MM.1S (cell line): ENCODE measurements around the gene ABCA13.

ENCODE experiments used
- DNase-seq: peaks from one replicate; pipeline ENCODE4 v3.0.0-alpha.2; 2015
- H2AFZ ChIP-seq: fragments of 300-600 bp; sonication (generic); 2 replicates; pipeline ENCODE4 v1.6.0; 2016; ENCODE audit warnings: antibody characterized with exemption, low read length
- H3F3A ChIP-seq: fragments of 300-600 bp; sonication (generic); 2 replicates; pipeline ENCODE4 v1.6.1; 2016; ENCODE audit warnings: mild to moderate bottlenecking, antibody characterized with exemption, low read length, moderate library complexity, mixed read lengths; ENCODE audit not compliant: insufficient read depth
- H3K27ac ChIP-seq: fragments of 300-600 bp; sonication (generic); 2 replicates; pipeline ENCODE4 v1.5.1; 2016; ENCODE audit warnings: mild to moderate bottlenecking, low read length
- H3K27me3 ChIP-seq: fragments of 300-600 bp; sonication (generic); replicated peaks from 2 replicates; pipeline ENCODE4 v1.6.0; 2016; ENCODE audit warnings: low read length; ENCODE audit not compliant: insufficient read depth
- H3K36me3 ChIP-seq: fragments of 300-600 bp; sonication (generic); replicated peaks from 2 replicates; pipeline ENCODE4 v1.6.1; 2016; ENCODE audit warnings: mild to moderate bottlenecking, low read length, mixed read lengths; ENCODE audit not compliant: insufficient read depth
- H3K4me1 ChIP-seq: fragments of 300-600 bp; sonication (generic); 2 replicates; pipeline ENCODE4 v1.6.1; 2016; ENCODE audit warnings: low read length, mixed read lengths
- H3K4me2 ChIP-seq: fragments of 300-600 bp; sonication (generic); 2 replicates; pipeline ENCODE4 v1.6.0; 2016; ENCODE audit warnings: low read depth, low read length
- H3K4me3 ChIP-seq: fragments of 300-600 bp; sonication (generic); 2 replicates; pipeline ENCODE4 v1.5.1; 2016; ENCODE audit warnings: low read length, mixed read lengths
- H3K79me2 ChIP-seq: fragments of 300-600 bp; sonication (generic); 2 replicates; pipeline ENCODE4 v1.6.1; 2016; ENCODE audit warnings: mixed run types, low read length, mixed read lengths
- H3K9ac ChIP-seq: fragments of 300-600 bp; sonication (generic); 2 replicates; pipeline ENCODE4 v1.6.1; 2016; ENCODE audit warnings: low read length, mixed read lengths
- H3K9me2 ChIP-seq: fragments of 300-600 bp; sonication (generic); replicated peaks from 2 replicates; pipeline ENCODE4 v1.6.1; 2016; ENCODE audit warnings: mild to moderate bottlenecking, low read length, mixed read lengths; ENCODE audit not compliant: insufficient read depth
- H3K9me3 ChIP-seq: fragments of 300-600 bp; sonication (generic); replicated peaks from 2 replicates; pipeline ENCODE4 v1.6.1; 2016; ENCODE audit warnings: mild to moderate bottlenecking, low read length, mixed read lengths; ENCODE audit not compliant: insufficient read depth
- H4K20me1 ChIP-seq: fragments of 300-600 bp; sonication (generic); 2 replicates; pipeline ENCODE4 v1.6.1; 2016; ENCODE audit warnings: mild to moderate bottlenecking, low read length, moderate library complexity, mixed read lengths; ENCODE audit not compliant: insufficient read depth
- CTCF ChIP-seq: fragments of 300-600 bp; sonication (generic); IDR thresholded peaks from 2 replicates; pipeline ENCODE4 v1.5.1; 2016; ENCODE audit warnings: antibody characterized with exemption, low read length, mixed read lengths
- EZH2 ChIP-seq: fragments of 300-600 bp; sonication (generic); optimal IDR thresholded peaks from 2 replicates; pipeline ENCODE3; 2017; ENCODE audit warnings: low read depth, mild to moderate bottlenecking, antibody characterized with exemption, low read length, mixed read lengths
- EZH2phosphoT487 ChIP-seq: fragments of 300-600 bp; sonication (generic); IDR thresholded peaks from 2 replicates; pipeline ENCODE4 v1.6.1; 2018; ENCODE audit warnings: antibody characterized with exemption, low read length

Gene ABCA13

GRCh38 chr7:48610705-48611104 lies 439.4 kb downstream of the ABCA13 start:
- Histone ChIP-seq H3K79me2 (no peaks in the 10 kb centered on the region), H3K9me3 (no peaks in the 10 kb centered on the region), H2AFZ (no peak overlapping the region), H3K9me2 (no peaks in the 10 kb centered on the region), H4K20me1 (no peaks in the 10 kb centered on the region), H3K4me3 (no peak overlapping the region), H3K4me1 (no peaks in the 10 kb centered on the region), H3K36me3 (no peaks in the 10 kb centered on the region), H3K27me3 (no peaks in the 10 kb centered on the region), H3K9ac (no peak overlapping the region), H3F3A (no peaks in the 10 kb centered on the region), H3K4me2 (no peak overlapping the region), H3K27ac (no peak overlapping the region)
- TF ChIP-seq CTCF (no peak), EZH2phosphoT487 (no peak), EZH2 (no peak)
- DNase-seq, result no peak

GRCh38 chr7:48611993-48612392 lies 440.7 kb downstream of the ABCA13 start:
- Histone ChIP-seq H3K9ac (no peak overlapping the region), H2AFZ (no peak overlapping the region), H3K9me3 (no peaks in the 10 kb centered on the region), H3K9me2 (no peaks in the 10 kb centered on the region), H3K36me3 (no peaks in the 10 kb centered on the region), H3K4me1 (no peaks in the 10 kb centered on the region), H3K4me2 (no peak overlapping the region), H3K4me3 (no peak overlapping the region), H3F3A (no peaks in the 10 kb centered on the region), H3K79me2 (no peaks in the 10 kb centered on the region), H3K27me3 (no peaks in the 10 kb centered on the region), H4K20me1 (no peaks in the 10 kb centered on the region), H3K27ac (no peak overlapping the region)
- no peak for DNase-seq
- TF ChIP-seq EZH2phosphoT487 (no peak), EZH2 (no peak)

- no peak overlapping the region for H2AFZ ChIP-seq
- no peaks in the 10 kb centered on the region for H4K20me1 ChIP-seq
- no peaks in the 10 kb centered on the region for H3K36me3 ChIP-seq
- no peak for TF ChIP-seq CTCF
- TF ChIP-seq EZH2phosphoT487, result no peak
- TF ChIP-seq EZH2, result no peak
- no peaks in the 10 kb centered on the region for H3K9me2 ChIP-seq
- H3K4me3 ChIP-seq, result no peak overlapping the region
- H3K4me1 ChIP-seq, result no peaks in the 10 kb centered on the region
- peak; percentile 8 for DNase-seq
- no peaks in the 10 kb centered on the region for H3F3A ChIP-seq
- no peaks in the 10 kb centered on the region for H3K79me2 ChIP-seq
- no peak overlapping the region for H3K9ac ChIP-seq
- no peaks in the 10 kb centered on the region for H3K9me3 ChIP-seq
- H3K4me2 ChIP-seq, result no peak overlapping the region
- H3K27ac ChIP-seq, result no peak overlapping the region
- no peaks in the 10 kb centered on the region for H3K27me3 ChIP-seq
Measured at GRCh38 chr7:48617508-48617907, 446.2 kb downstream of the ABCA13 start.

- H3K27ac ChIP-seq, result no peak overlapping the region
Measured at GRCh38 chr7:48617993-48618392, 446.7 kb downstream of the ABCA13 start.

More at GRCh38 chr7:48617993-48618392, 446.7 kb downstream of the ABCA13 start:
- Histone ChIP-seq H2AFZ (no peak overlapping the region), H3K4me3 (no peak overlapping the region), H3K4me1 (no peaks in the 10 kb centered on the region), H3K4me2 (no peak overlapping the region), H3K36me3 (no peaks in the 10 kb centered on the region), H3K9me3 (no peaks in the 10 kb centered on the region), H3K27me3 (no peaks in the 10 kb centered on the region), H3K9ac (no peak overlapping the region), H3K79me2 (no peaks in the 10 kb centered on the region), H3F3A (no peaks in the 10 kb centered on the region), H4K20me1 (no peaks in the 10 kb centered on the region), H3K9me2 (no peaks in the 10 kb centered on the region)
- no peak for DNase-seq
- TF ChIP-seq CTCF, result no peak
- no peak for TF ChIP-seq EZH2
- no peak for TF ChIP-seq EZH2phosphoT487
